GM12875 (cell line): ENCODE measurements around the gene ZBTB1.
A peak's percentile ranks its signal among the peaks of the same experiment; 100 is the strongest.

Source experiments
- H3K4me3 ChIP-seq: one replicate; pipeline ENCODE4 v1.5.1; 2011; ENCODE audit warnings: low read depth, low read length, control low read depth
- CTCF ChIP-seq: IDR thresholded peaks from 2 replicates; pipeline ENCODE4 v1.5.1; 2011; ENCODE audit warnings: low read depth, mild to moderate bottlenecking, control low read depth, inconsistent platforms, low read length, moderate library complexity, borderline replicate concordance; ENCODE audit not compliant: insufficient read depth

Gene ZBTB1

GRCh38 chr14:64504897-64505794, 576 bp downstream of the ZBTB1 start:
- no peak for TF ChIP-seq CTCF
- H3K4me3 ChIP-seq = peak overlapping the region; percentile 94

DNA sequence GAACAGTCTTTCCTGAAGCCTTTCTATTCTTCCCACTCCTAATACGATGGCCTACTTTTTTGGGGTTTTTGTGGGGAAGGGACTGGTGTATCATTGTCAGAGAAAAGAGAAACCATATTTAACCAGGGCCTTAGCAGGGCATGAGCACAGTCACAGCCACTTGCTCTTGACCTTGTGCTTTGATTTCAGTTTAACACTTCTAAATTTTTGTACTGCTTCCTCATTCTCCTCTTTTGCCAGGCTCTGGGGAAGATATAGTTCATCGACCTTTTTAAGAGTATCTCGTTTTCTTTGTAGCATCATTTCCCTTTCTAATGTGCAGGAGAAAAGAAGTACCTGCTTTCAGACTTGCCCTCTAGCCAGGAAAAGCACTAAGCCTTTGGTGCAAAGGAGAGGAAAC, 2.2 kb downstream of the ZBTB1 start:
- TF ChIP-seq CTCF = no peak
- H3K4me3 ChIP-seq = peak overlapping the region; percentile 53

DNA sequence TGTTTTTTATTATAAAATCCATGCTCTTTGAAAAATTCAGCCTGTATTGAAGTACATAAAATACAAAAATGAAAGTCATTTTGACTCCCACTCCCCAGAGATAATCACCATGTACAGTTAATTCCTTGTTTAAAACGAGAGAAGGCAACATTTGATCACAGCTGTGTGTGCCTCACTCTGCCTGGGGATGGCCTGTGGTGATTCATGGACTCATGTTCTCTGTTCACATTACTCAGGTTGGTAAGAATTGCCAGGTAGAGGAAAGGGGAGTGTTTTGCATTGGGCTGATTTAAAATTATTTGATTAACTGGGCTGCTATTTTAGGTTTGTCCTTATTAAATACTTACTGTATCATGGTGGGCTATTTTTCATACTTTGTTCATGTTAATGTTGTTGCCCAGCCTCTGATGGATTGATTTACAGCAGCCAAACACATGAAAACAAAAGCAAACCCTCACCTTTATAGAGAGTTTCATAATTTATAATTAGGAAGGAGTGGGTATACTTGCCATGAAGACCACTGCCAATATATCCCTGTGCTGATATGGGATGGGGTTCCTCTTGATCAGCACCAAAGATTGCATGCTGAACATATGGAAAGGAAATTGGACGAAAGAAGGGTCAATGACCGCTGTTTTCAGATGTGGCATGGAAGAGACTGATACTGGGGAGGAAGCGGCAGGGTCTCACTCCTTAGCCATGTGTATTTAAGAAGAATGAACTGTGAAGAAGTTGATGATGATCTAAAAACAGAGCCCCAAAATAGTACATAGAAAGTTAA, 3.0 kb downstream of the ZBTB1 start:
- no peak for TF ChIP-seq CTCF
- H3K4me3 ChIP-seq = peak overlapping the region; percentile 53

- no peak for TF ChIP-seq CTCF
These were observed 3.7 kb downstream of the ZBTB1 start for GRCh38 chr14:64508215-64508776.

DNA sequence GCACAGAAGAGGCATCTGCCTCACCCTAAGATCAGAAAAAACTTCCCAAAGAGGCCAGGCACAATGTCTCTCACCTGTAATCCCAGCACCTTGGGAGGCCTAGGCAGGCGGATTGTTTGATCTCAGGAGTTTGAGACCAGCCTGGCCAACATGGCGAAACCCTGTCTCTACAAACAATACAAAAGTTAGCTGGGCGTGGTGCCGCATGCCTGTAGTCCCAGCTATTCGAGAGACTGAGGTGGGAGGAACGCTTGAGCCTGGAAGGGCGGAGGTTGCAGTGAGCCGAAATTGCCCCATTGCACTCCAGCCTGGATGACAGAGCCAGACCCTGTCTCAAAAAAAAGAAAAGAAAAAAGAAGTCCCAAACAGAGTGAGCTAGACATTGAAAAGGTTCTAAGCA, 4.5 kb downstream of the ZBTB1 start:
- H3K4me3 ChIP-seq = no peak overlapping the region
- TF ChIP-seq CTCF = no peak

More at GRCh38 chr14:64508215-64508776, 3.7 kb downstream of the ZBTB1 start:
- H3K4me3 ChIP-seq = no peak overlapping the region

GRCh38 chr14:64510825-64511671, 6.5 kb downstream of the ZBTB1 start:
- TF ChIP-seq CTCF = peak; percentile 83
- no peak overlapping the region for H3K4me3 ChIP-seq
